ENCODE measurements around the gene ERCC4. TPM values are rescaled to one million over a fixed set of nuclear protein-coding genes. Genes with fewer than 3 reads are reported as not detected.

Gene ERCC4
- total RNA-seq, 1 donor from 2014 or later: 7.2 TPM

DNA sequence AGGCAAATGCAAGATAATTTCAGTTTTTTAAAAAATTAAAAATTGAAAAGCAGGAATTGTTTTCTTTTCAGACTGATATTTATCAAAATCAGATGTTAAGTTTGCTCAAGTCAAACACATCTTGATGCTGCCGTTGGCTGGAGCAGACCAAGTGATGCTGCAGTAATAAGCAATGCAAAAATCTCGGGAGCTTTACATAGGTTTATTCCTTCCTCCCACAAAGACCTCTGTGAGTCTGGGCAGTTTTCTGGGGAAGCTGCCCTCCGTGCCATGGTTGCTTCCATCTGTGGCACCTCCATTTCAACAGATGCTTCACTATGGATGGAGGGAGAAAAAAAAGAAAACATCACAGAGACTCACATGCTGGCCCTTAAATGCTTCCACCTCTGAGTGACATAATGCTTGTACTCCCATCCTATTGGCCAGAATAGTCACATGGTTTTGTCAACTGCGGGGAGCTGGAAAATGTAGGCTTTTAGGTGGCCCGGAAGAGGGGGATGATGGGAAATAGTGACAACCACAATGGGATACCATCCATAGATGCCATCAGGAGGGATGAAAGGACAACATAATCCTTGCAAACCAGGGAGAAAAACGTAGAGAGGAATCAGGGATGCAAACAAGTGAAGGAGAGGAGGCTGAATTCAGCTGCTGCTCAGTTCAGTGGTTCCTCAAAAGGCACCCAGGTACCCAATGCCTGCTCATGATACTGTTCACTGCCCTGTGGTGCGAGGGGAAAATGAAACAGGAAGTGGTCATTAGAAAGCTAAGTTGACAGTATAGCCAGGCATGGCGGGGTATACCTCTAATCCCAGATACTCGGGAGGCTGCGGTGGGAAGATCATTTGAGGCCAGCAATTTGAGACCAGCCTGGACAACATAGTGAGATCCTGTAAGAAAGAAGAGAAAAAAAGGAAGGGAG, 13.5 kb upstream of the ERCC4 start:
- Histone ChIP-seq H3K27me3 (ENCODE audit: control insufficient read depth, insufficient read depth, low read length) (no peaks in the 10 kb centered on the region), H3K4me3 (ENCODE audit: low read depth, low read length) (no peak overlapping the region), H3K36me3 (ENCODE audit: control insufficient read depth, insufficient read depth, low read length) (no peaks in the 10 kb centered on the region)
- TF ChIP-seq, protein P1, sequence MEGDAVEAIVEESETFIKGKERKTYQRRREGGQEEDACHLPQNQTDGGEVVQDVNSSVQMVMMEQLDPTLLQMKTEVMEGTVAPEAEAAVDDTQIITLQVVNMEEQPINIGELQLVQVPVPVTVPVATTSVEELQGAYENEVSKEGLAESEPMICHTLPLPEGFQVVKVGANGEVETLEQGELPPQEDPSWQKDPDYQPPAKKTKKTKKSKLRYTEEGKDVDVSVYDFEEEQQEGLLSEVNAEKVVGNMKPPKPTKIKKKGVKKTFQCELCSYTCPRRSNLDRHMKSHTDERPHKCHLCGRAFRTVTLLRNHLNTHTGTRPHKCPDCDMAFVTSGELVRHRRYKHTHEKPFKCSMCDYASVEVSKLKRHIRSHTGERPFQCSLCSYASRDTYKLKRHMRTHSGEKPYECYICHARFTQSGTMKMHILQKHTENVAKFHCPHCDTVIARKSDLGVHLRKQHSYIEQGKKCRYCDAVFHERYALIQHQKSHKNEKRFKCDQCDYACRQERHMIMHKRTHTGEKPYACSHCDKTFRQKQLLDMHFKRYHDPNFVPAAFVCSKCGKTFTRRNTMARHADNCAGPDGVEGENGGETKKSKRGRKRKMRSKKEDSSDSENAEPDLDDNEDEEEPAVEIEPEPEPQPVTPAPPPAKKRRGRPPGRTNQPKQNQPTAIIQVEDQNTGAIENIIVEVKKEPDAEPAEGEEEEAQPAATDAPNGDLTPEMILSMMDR (IDR thresholded peaks at IDR 0.05; ENCODE audit: insufficient read depth, low read length, poor library complexity, severe bottlenecking): no peak
- DNase-seq (ENCODE audit: low read depth): no peak

DNA sequence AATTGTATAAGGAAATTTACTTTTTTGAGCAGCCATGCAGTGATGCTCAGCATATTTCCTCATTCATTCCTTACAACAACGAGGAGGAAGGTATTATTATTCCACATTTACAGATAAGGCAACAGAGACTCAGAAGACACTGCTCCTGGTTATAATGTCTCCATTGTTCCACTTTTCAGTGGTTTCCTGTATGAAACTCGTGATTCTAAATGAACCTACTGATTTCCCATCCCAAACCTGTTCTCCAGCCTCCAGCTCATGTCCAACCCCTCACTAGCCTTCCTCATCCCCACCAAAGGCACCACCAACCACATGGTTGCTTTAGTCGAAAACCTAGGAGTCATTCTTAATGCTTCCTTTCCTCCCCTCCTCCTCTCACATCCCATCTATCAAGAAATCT, 12.5 kb upstream of the ERCC4 start:
- DNase-seq (ENCODE audit: low read depth): no peak
- Histone ChIP-seq H3K4me3 (ENCODE audit: low read depth, low read length) (no peak overlapping the region), H3K36me3 (ENCODE audit: control insufficient read depth, insufficient read depth, low read length) (no peaks in the 10 kb centered on the region), H3K27me3 (ENCODE audit: control insufficient read depth, insufficient read depth, low read length) (no peaks in the 10 kb centered on the region)
- TF ChIP-seq, protein P1 (IDR thresholded peaks at IDR 0.05; ENCODE audit: insufficient read depth, low read length, poor library complexity, severe bottlenecking): no peak

DNA sequence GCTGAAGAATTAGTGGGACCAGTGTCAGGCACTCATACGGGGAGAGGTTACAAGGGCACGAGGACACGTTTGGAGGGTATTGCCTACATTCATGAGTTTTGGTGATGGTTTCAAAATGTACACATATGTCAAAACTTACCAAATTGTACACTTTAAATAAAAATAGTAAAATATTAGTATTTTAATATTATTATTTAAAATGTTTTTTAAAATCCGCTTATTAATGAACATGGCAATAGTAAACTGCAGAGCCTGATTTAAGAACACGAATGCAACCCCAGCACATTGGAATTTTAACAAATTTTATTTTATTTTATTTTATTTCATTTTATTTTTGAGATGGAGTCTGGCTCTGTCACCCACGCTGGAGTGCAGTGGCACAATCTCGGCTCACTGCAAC, 10.9 kb upstream of the ERCC4 start:
- Histone ChIP-seq H3K27me3 (ENCODE audit: control insufficient read depth, insufficient read depth, low read length) (no peaks in the 10 kb centered on the region), H3K36me3 (ENCODE audit: control insufficient read depth, insufficient read depth, low read length) (no peaks in the 10 kb centered on the region), H3K4me3 (ENCODE audit: low read depth, low read length) (no peak overlapping the region)
- TF ChIP-seq, protein P1 (IDR thresholded peaks at IDR 0.05; ENCODE audit: insufficient read depth, low read length, poor library complexity, severe bottlenecking): no peak
- no peak for DNase-seq (ENCODE audit: low read depth)

DNA sequence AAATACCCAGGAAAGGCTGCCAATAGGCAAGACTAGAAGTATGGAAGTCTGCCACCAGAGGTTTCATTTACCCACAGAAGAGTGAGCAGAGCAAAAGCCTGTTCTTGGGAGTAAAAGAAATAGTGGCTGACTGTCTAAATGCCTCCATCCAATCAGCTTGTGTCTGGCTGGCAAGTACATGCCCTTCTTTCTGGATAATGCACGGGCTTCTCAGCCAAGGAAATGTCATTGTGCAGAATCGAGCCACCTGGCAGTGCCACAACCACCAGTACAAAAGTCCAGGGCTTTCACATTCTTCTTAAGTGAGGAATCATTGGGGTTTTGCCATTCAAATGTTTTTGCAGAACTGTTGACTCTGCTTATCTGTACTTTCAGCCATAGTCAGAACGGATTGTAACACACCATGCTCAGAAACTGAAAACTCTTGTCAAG, 10.1 kb upstream of the ERCC4 start:
- TF ChIP-seq, protein P1 (IDR thresholded peaks at IDR 0.05; ENCODE audit: insufficient read depth, low read length, poor library complexity, severe bottlenecking): no peak
- Histone ChIP-seq H3K36me3 (ENCODE audit: control insufficient read depth, insufficient read depth, low read length) (no peaks in the 10 kb centered on the region), H3K4me3 (ENCODE audit: low read depth, low read length) (no peak overlapping the region), H3K27me3 (ENCODE audit: control insufficient read depth, insufficient read depth, low read length) (no peaks in the 10 kb centered on the region)
- DNase-seq (ENCODE audit: low read depth): peak; percentile 7

DNA sequence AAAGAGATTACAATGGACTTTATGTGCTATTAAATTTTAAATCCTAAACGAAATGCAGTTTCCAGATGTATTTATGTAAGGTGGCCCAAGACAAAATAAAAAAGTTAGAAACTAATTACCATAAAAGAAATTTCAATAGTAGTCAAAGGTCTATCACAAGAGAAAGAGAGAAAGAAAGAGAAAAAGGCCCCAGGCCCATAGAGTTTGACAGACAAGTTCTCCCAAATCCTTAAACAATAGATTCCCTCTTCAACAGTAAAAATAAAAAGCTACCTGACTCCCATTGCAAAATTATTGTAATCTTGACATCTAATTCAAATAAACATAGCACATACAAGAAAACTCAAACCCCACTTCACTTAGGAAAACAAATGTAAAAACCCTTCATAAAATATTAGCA, 8.6 kb upstream of the ERCC4 start:
- H3K36me3 ChIP-seq (ENCODE audit: control insufficient read depth, insufficient read depth, low read length): no peaks in the 10 kb centered on the region
- TF ChIP-seq, protein P1 (IDR thresholded peaks at IDR 0.05; ENCODE audit: insufficient read depth, low read length, poor library complexity, severe bottlenecking): no peak
- H3K27me3 ChIP-seq (ENCODE audit: control insufficient read depth, insufficient read depth, low read length): no peaks in the 10 kb centered on the region
- H3K4me3 ChIP-seq (ENCODE audit: low read depth, low read length): no peak overlapping the region
- DNase-seq (ENCODE audit: low read depth): no peak

All from kidney epithelial cell (primary cell).